GM04503 (cell line): ENCODE results near the gene CACNA1H.

ENCODE experiments used
- DNase-seq: peaks from one replicate; pipeline ENCODE4 v3.0.0-alpha.2; 2012; ENCODE audit warnings: low read depth

CACNA1H gene

DNA sequence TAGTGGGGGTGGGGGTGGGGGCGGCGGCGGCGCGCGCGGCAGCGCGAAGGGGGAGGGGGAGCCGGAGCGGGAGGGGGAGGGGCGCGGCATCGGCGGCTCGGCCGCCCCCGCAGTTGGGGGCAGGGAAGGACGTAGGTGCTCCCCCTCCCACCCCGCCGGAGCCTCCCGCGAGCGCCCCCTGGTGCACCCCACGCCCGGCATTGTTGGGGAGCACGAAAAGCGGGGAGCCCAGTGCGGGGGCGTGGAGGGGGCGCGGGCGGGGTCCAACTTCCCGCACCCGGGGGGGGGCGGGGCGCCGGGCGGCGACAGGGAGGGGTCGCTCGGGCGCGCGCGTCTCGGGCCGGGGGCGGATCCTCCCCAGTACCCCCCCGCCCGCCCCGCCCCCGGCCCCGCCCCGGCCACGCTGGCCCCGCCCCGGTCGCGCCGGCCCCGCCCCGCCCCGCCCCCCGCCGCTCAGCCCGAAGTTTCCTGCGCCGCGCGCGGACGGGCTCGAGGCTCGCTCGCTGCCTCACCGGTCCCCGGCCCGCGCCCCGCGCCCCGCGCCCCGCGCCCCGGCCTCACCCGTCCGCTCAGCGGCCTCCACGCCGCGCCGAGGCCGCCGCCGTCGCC is at the start of gene CACNA1H:
CACNA1H (plus strand) TSS at position 456 of the 609 bp plus-strand sequence. CDS start 632 bp downstream, outside the sequence.
- DNase-seq: no peak

DNA sequence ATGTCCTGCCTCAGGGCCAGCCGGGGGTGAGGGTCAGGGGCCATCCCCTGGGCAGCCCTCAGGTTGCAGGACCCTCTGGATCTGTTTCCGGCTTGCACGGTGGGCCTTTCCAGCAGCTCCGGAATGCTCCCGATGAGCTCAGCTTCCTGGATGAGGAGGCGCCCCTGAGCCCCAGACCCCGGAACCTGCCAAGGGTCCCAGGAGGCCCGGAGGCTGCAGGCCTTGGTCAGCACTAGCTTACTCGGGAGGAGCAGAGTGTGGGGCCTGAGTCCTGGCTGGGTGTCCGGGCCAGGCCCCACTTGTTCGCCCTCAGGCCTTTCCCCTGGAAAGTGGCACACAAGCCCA is 49.3 kb upstream of the CACNA1H start:
- no peak for DNase-seq

GRCh38 chr16:1105888-1106620 is 46.9 kb upstream of the CACNA1H start:
- no peak for DNase-seq

- DNase-seq: no peak
Measured at GRCh38 chr16:1106659-1107058, 46.2 kb upstream of the CACNA1H start.

DNA sequence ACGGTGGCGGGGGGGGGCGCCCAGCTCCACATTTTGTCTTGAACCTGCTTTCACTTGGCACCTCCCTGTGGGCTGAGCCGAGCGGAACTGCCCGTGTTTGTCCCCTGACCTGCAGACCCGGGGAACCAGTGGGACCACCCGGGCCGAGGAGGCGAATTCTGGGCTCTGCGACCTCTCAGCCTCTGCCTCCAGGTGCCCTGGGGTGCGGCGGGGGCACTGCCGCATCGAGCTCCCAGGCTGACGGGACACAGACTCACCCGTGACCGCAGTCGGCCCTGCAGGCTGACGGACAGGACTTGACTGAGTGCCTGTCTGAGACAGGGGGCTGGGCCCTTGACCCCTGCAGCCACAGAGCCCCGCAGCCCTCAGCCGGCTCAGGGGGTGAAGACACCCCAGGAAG is 45.8 kb upstream of the CACNA1H start:
- no peak for DNase-seq

GRCh38 chr16:1107731-1108130 is 45.2 kb upstream of the CACNA1H start:
- no peak for DNase-seq

- DNase-seq: no peak
Measured at GRCh38 chr16:1108299-1109252, 44.3 kb upstream of the CACNA1H start.

GRCh38 chr16:1109648-1110047 is 43.3 kb upstream of the CACNA1H start:
- DNase-seq: no peak

DNA sequence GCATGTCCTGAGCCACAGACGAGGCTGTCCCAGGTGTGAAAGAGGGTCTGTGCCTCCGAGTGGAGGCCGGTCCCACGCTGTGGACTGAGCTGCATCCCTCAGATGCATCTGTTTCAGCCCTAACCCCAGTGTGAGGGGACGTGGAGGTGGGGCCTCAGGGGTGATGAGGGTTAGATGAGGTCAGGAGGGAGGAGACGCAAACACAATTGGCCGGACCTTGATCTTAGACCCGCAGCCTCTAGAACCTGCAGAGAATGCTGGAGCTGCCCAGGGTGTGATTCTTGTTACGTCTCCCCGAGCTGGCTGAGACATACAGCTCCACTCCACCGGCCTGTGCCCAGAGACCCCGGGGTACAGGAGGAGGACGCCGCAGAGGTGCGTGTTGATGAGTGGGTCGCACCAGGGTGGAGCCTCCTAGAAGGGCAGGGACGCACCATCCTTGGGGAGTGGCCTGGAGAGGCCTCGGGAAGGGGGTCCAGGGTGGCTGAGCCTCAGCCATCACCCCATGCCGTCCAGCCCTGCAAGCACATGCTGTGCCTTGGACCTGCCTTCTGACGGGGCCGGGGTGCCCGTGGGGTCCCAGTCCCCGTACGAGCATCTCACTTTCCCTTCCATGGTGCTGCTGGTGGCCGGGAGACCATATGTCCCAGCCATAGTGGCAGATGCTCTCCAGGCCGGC is 40.3 kb upstream of the CACNA1H start:
- DNase-seq: no peak

GRCh38 chr16:1113489-1113888 is 39.4 kb upstream of the CACNA1H start:
- DNase-seq: no peak

GRCh38 chr16:1113889-1114526 is 38.9 kb upstream of the CACNA1H start:
- no peak for DNase-seq

- no peak for DNase-seq
Measured at GRCh38 chr16:1116693-1117077, 36.2 kb upstream of the CACNA1H start.

GRCh38 chr16:1117176-1117900 is 35.6 kb upstream of the CACNA1H start:
- DNase-seq: no peak

- no peak for DNase-seq
Measured at GRCh38 chr16:1117926-1118325, 35.0 kb upstream of the CACNA1H start.

DNA sequence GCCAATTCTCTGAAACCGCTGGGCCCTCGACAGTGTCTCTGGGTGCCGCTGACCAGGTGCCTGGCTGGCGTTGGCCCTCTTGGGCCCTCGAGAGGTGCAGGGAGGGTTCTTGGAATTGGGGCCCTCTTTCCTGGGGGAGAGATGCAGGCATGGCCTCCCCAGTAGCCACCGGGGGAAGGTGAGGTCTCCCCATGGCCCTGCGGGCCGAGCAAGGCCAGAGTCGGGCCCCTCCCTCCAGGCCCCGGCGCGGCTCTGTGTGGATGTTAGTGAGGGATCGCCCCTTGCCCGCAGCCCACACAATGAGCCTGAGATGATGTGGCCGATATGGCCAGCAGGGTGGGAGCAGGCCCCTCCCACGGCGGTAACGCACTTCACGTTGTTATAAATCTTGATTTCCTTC is 33.8 kb upstream of the CACNA1H start:
- no peak for DNase-seq

DNA sequence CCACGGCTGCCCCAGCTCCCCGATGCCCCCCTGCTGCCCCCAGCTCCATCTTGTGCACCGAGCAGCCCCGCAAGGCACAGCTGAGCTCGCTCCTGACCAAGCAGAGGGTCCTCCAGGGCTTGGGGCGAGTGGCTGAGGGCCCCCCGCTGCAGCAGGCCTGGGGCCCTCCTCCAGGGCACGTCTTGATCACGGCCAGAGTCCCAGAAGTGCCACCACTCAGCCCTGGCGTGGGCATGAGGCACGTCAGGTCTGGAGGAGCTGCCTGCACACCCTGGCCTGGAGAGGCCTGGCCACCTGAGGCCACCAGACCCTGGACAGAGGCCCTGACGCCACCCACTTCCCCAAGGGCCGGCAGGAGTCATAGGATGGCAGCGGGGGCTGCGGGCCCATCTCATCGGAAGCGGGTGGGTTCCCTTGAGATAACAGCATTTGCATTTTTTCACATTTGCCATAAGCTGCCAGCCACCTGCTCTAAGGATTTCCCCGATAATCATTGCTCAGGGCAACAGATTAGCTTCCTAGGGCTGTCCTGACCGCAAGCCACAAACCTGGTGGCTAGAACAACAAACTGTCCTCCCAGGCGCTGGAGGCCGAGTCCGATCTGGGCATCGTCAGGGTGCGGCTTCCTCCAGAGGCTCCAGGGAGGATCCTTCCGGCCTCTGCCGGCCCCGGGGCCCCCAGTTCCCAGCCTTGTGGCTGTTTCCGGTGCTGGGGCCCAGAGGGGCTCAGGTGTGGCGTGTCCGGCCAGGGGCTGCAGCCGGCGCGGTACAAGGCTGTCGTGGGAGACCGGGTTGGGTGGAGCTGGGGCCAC is 32.9 kb upstream of the CACNA1H start:
- DNase-seq: no peak

- DNase-seq: no peak
Measured at GRCh38 chr16:1120577-1120941, 32.3 kb upstream of the CACNA1H start.

- DNase-seq: no peak
Measured at GRCh38 chr16:1121009-1121408, 31.9 kb upstream of the CACNA1H start.

GRCh38 chr16:1121601-1122397 is 31.1 kb upstream of the CACNA1H start:
- no peak for DNase-seq

GRCh38 chr16:1122398-1122765 is 30.5 kb upstream of the CACNA1H start:
- DNase-seq: no peak
